Naive thymus-derived CD4-positive, alpha-beta T cell (primary cell): ENCODE measurements around the gene GSG1. TPM values are rescaled to one million over a fixed set of nuclear protein-coding genes. Genes with fewer than 3 reads are reported as not detected.
"Not testable (repeated sequence)": the region's sequence is repeated elsewhere in the genome, so short reads cannot be mapped to it uniquely, and the experiment has no call there.

Experiments
- ATAC-seq: fragments of 150-1000 bp; cut with Tn5 transposase; 2 replicates; pipeline ENCODE4 v1.10.0; 2021; ENCODE audit warnings: mild to moderate bottlenecking, moderate library complexity
- CTCF ChIA-PET: fragments of 350-600 bp; sonication (Branson Sonifier 250); formaldehyde crosslinking; loops from one replicate; lab custom pipeline; 2021; ENCODE audit warnings: antibody characterized with exemption; lab: Charles Lee
- POLR2A ChIA-PET: fragments of 350-600 bp; sonication (Branson Sonifier 250); formaldehyde crosslinking; loops from one replicate; lab custom pipeline; 2021; ENCODE audit warnings: antibody characterized with exemption, inconsistent platforms; lab: Charles Lee
- DNase-seq, 9 donors: peaks; one replicate each; pipeline versions ENCODE4 v3.0.0 to v3.0.0-alpha.2; 2020 to 2022; ENCODE audit warnings: mixed read lengths in 1 of 9
- H3K27ac ChIP-seq: one replicate; pipeline ENCODE4 v1.7.0; 2013; ENCODE audit warnings: mild to moderate bottlenecking, low read depth, low read length, moderate library complexity
- H3K27me3 ChIP-seq, 2 donors: one replicate each; pipeline ENCODE4 v1.7.0; 2013; ENCODE audit warnings: low read length in 2 of 2, mild to moderate bottlenecking in 2 of 2, moderate library complexity in 2 of 2; ENCODE audit not compliant: control insufficient read depth in 2 of 2, insufficient read depth in 2 of 2
- H3K36me3 ChIP-seq, 3 experiments: 1 replicate in 2 of 3; 2 replicates in 1 of 3; pipeline ENCODE4 v1.7.0; 2013; ENCODE audit warnings: low read length in 3 of 3, mild to moderate bottlenecking in 3 of 3, moderate library complexity in 1 of 3; ENCODE audit not compliant: insufficient read depth in 3 of 3, control insufficient read depth in 2 of 3
- H3K4me1 ChIP-seq, 2 donors: one replicate each; pipeline ENCODE4 v1.7.0; 2013; ENCODE audit warnings: low read length in 2 of 2, mild to moderate bottlenecking in 2 of 2, moderate library complexity in 1 of 2; ENCODE audit not compliant: control insufficient read depth in 2 of 2, insufficient read depth in 2 of 2
- H3K4me3 ChIP-seq: 2 replicates; pipeline ENCODE4 v1.7.0; 2013; ENCODE audit warnings: mild to moderate bottlenecking, low read length
- H3K9me3 ChIP-seq, 3 experiments: 1 replicate in 2 of 3; 2 replicates in 1 of 3; pipeline ENCODE4 v1.7.0; 2013; ENCODE audit warnings: low read length in 3 of 3; ENCODE audit not compliant: control insufficient read depth in 2 of 3
- H3K27ac Mint-ChIP-seq, 9 donors: one replicate each; pipeline ENCODE4 v1.8.0; 2020 to 2022; ENCODE audit warnings: mixed read lengths in 9 of 9, mild to moderate bottlenecking in 8 of 9, moderate library complexity in 5 of 9, inconsistent platforms in 2 of 9
- H3K27me3 Mint-ChIP-seq, 5 donors: one replicate each; pipeline ENCODE4 v1.8.0; 2021 to 2022; ENCODE audit warnings: mixed read lengths in 5 of 5, mild to moderate bottlenecking in 1 of 5
- H3K36me3 Mint-ChIP-seq, 5 donors: one replicate each; pipeline ENCODE4 v1.8.0; 2020 to 2022; ENCODE audit warnings: mixed read lengths in 5 of 5, mild to moderate bottlenecking in 3 of 5, inconsistent platforms in 1 of 5
- H3K4me1 Mint-ChIP-seq, 7 donors: one replicate each; pipeline ENCODE4 v1.8.0; 2020 to 2022; ENCODE audit warnings: mixed read lengths in 7 of 7, mild to moderate bottlenecking in 3 of 7, inconsistent platforms in 1 of 7
- H3K4me3 Mint-ChIP-seq, 10 donors: one replicate each; pipeline ENCODE4 v1.8.0; 2020 to 2022; ENCODE audit warnings: mild to moderate bottlenecking in 10 of 10, mixed read lengths in 10 of 10, moderate library complexity in 6 of 10, inconsistent platforms in 2 of 10
- H3K9me3 Mint-ChIP-seq, 11 donors: one replicate each; pipeline ENCODE4 v1.8.0; 2020 to 2022; ENCODE audit warnings: mixed read lengths in 11 of 11, mild to moderate bottlenecking in 4 of 11, inconsistent platforms in 1 of 11, moderate library complexity in 1 of 11
- intact Hi-C, 2 donors: fragments of 100-400 bp; cut with micrococcal nuclease; formaldehyde crosslinking; loops; one replicate each; pipeline ENCODE4 v1.15.1; 2023
- polyA plus RNA-seq, 2 donors: library from polyadenylated mRNA; unstranded; fragments of 300-500 nt; fragmentation: Illumina TruSeq; gene quantifications; one replicate each; pipeline ENCODE4 v1.2.3, GENCODE V29; 2021
- total RNA-seq, 6 experiments: library from RNA in 5 of 6; stranded (reverse) in 5 of 6; gene quantifications; 1 replicate in 5 of 6; 2 replicates in 1 of 6; pipeline ENCODE4 v1.2.3 and lab custom pipeline; 2021 to 2026

GSG1 gene
- total and polyA plus RNA-seq, 7 experiments from 2014 or later = not detected

DNA sequence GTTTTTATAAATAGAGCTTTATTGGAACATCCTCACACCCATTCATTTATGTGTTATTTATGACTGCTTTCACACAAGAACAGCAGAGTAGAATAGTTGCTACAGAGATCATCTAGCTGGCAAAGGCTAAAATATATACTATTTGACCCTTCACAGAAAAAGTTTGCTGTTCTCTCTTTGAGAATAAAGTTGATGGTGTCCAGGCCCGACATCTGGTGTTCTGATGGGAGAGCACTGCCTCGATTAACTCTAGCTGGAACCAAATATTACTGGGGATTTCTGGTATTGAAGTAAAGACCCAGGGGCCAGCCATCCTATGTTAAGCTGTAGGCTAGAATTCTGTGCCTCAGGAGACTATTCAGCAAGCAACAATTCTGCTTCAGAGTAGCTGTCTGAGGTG lies 37.5 kb downstream of the GSG1 start:
- DNase-seq (no peak), ATAC-seq (no peak)
- intact Hi-C loops = no loop called here
- H3K27me3 ChIP-seq = no peaks in the 10 kb centered on the region
- H3K4me1 ChIP-seq = no peaks in the 10 kb centered on the region
- peaks cover 0 to 38% (median 0%) of the 10 kb centered on the region in 3 experiments for H3K36me3 ChIP-seq
- Mint-ChIP-seq H3K27ac (no peak overlapping the region), H3K36me3 (peaks cover 0 to 69% (median 31%) of the 10 kb centered on the region in 5 donors), H3K9me3 (no peaks in the 10 kb centered on the region), H3K4me1 (peaks cover 0 to 7% (median 0%) of the 10 kb centered on the region in 7 donors), H3K4me3 (no peak overlapping the region), H3K27me3 (no peaks in the 10 kb centered on the region)
- H3K27ac ChIP-seq = no peak overlapping the region
- H3K4me3 ChIP-seq = no peak overlapping the region
- POLR2A ChIA-PET = no interaction called here
- no peaks in the 10 kb centered on the region for H3K9me3 ChIP-seq
- CTCF ChIA-PET = no interaction called here

GRCh38 chr12:13062669-13063068 lies 40.8 kb downstream of the GSG1 start:
- H3K4me1 Mint-ChIP-seq = peaks cover 0 to 7% (median 0%) of the 10 kb centered on the region in 7 donors
- no peaks in the 10 kb centered on the region for H3K4me1 ChIP-seq
- no peak overlapping the region for H3K27ac Mint-ChIP-seq
- no peaks in the 10 kb centered on the region for H3K9me3 ChIP-seq
- intact Hi-C loops = no loop called here
- no peak for ATAC-seq
- no peak overlapping the region for H3K27ac ChIP-seq
- POLR2A ChIA-PET = interaction anchor here (0.7 kb wide), 1 partner anchor 17 kb away, joined by 3 read pairs; no protein-coding TSS in a partner anchor
- peaks cover 0 to 76% (median 46%) of the 10 kb centered on the region in 5 donors for H3K36me3 Mint-ChIP-seq
- CTCF ChIA-PET = no interaction called here
- H3K4me3 ChIP-seq = no peak overlapping the region
- peaks cover 0 to 35% (median 0%) of the 10 kb centered on the region in 3 experiments for H3K36me3 ChIP-seq
- no peaks in the 10 kb centered on the region for H3K27me3 ChIP-seq
- H3K4me3 Mint-ChIP-seq = no peak overlapping the region
- no peak for DNase-seq
- no peaks in the 10 kb centered on the region for H3K9me3 Mint-ChIP-seq
- no peaks in the 10 kb centered on the region for H3K27me3 Mint-ChIP-seq

DNA sequence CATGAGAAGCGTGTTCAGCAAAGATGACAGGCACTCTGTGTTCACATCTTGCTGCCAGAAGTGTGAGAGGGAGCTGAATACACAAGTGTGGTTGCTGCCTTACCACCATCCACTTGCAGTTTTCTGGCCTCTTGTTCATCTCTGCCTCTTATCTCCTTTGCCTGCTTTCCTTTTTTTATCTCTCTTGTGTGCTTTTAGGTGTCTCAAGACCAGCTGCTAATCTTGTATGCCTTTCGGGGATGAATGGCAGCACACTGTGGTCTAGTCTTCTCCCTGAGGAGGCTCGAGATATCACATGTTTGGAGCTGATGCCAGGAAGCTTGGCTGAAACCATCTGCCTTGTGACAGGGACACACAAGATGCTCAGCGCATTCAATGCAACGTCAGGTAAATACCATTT lies 42.1 kb downstream of the GSG1 start:
- Histone ChIP-seq H3K4me3 (no peak overlapping the region), H3K9me3 (no peaks in the 10 kb centered on the region), H3K36me3 (peaks cover 0 to 28% (median 0%) of the 10 kb centered on the region in 3 experiments), H3K4me1 (no peaks in the 10 kb centered on the region), H3K27ac (no peak overlapping the region), H3K27me3 (no peaks in the 10 kb centered on the region)
- Mint-ChIP-seq H3K27me3 (no peaks in the 10 kb centered on the region), H3K27ac (no peak overlapping the region), H3K4me1 (no peaks in the 10 kb centered on the region), H3K9me3 (no peaks in the 10 kb centered on the region), H3K4me3 (no peak overlapping the region), H3K36me3 (peaks cover 0 to 67% (median 39%) of the 10 kb centered on the region in 5 donors)
- ChIA-PET POLR2A (no interaction called here), CTCF (no interaction called here)
- intact Hi-C loops = no loop called here
- ATAC-seq (no peak), DNase-seq (no peak)

GRCh38 chr12:13060581-13060980 lies 42.9 kb downstream of the GSG1 start:
- H3K36me3 ChIP-seq = peaks cover 0 to 27% (median 0%) of the 10 kb centered on the region in 3 experiments
- no peak overlapping the region for H3K4me3 ChIP-seq
- Mint-ChIP-seq H3K27me3 (no peaks in the 10 kb centered on the region), H3K36me3 (peaks cover 2 to 66% (median 40%) of the 10 kb centered on the region in 5 donors), H3K4me3 (no peak overlapping the region), H3K4me1 (no peaks in the 10 kb centered on the region), H3K27ac (no peak overlapping the region), H3K9me3 (no peaks in the 10 kb centered on the region)
- DNase-seq (no peak), ATAC-seq (no peak)
- CTCF ChIA-PET = no interaction called here
- H3K27ac ChIP-seq = no peak overlapping the region
- POLR2A ChIA-PET = interaction anchor here (0.6 kb wide), 1 partner anchor 1708 kb away, joined by 3 read pairs; no protein-coding TSS in a partner anchor
- intact Hi-C loops = no loop called here
- H3K4me1 ChIP-seq = no peaks in the 10 kb centered on the region
- no peaks in the 10 kb centered on the region for H3K27me3 ChIP-seq
- H3K9me3 ChIP-seq = no peaks in the 10 kb centered on the region

DNA sequence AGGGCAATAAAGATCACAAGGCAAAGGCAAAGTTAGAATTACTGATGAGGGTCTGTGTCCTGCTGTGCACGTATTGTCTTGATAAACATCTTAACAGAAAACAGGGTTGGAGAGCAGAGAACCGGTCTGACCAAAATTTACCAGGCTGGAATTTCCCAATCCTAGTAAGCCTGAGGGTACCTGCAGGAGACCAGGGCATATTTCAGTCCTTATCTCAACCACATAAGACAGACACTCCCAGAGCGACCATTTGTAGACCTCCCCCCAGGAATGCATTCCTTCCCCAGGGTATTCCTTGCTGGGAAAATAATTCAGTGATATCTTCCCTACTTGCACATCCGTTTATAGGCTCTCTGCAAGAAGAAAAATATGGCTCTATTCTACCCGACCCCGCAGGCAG lies 49.9 kb downstream of the GSG1 start:
- ATAC-seq, H3K36me3 ChIP-seq, H3K4me3 Mint-ChIP-seq, H3K27ac Mint-ChIP-seq, H3K27me3 ChIP-seq, H3K9me3 ChIP-seq, intact Hi-C loops, H3K27me3 Mint-ChIP-seq, H3K4me1 ChIP-seq, H3K4me3 ChIP-seq, POLR2A ChIA-PET, H3K27ac ChIP-seq, CTCF ChIA-PET, DNase-seq: not testable (repeated sequence)
- H3K9me3 Mint-ChIP-seq = peaks cover 0 to 10% (median 7%) of the 10 kb centered on the region in 11 donors
- H3K4me1 Mint-ChIP-seq = peaks cover 0 to 11% (median 0%) of the 10 kb centered on the region in 7 donors
- peaks cover 10 to 36% (median 25%) of the 10 kb centered on the region in 5 donors for H3K36me3 Mint-ChIP-seq

DNA sequence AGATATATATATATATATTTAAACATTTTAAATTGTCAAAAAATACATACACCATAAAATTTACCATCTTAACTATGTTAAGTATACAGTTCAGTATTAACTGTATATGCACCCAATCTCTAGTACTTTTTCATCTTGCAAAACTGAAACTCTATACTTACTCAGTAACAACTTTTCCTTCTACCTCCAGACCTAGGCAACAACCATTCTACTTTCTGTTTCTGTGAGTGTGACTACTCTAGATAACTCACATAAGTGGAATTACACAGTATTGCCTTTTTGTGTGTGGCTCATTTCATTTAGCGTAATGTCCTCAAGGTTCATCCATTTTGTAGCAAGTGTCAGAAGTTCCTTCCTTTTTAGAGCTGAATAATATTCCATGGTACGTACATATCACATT lies 51.0 kb downstream of the GSG1 start:
- Histone ChIP-seq H3K4me3 (no peak overlapping the region), H3K27ac (no peak overlapping the region), H3K27me3 (no peaks in the 10 kb centered on the region), H3K36me3 (no peaks in the 10 kb centered on the region), H3K4me1 (no peaks in the 10 kb centered on the region), H3K9me3 (no peaks in the 10 kb centered on the region)
- Mint-ChIP-seq H3K9me3 (peaks cover 0 to 10% (median 7%) of the 10 kb centered on the region in 11 donors), H3K27me3 (no peaks in the 10 kb centered on the region), H3K36me3 (peaks cover 5 to 28% (median 17%) of the 10 kb centered on the region in 5 donors), H3K4me3 (no peak overlapping the region), H3K4me1 (peaks cover 0 to 11% (median 0%) of the 10 kb centered on the region in 7 donors), H3K27ac (no peak overlapping the region)
- DNase-seq = no peak
- no peak for ATAC-seq
- intact Hi-C loops = no loop called here
- ChIA-PET CTCF (interaction anchor here (0.6 kb wide), 1 partner anchor 206 kb away, joined by 3 read pairs; no protein-coding TSS in a partner anchor), POLR2A (no interaction called here)

DNA sequence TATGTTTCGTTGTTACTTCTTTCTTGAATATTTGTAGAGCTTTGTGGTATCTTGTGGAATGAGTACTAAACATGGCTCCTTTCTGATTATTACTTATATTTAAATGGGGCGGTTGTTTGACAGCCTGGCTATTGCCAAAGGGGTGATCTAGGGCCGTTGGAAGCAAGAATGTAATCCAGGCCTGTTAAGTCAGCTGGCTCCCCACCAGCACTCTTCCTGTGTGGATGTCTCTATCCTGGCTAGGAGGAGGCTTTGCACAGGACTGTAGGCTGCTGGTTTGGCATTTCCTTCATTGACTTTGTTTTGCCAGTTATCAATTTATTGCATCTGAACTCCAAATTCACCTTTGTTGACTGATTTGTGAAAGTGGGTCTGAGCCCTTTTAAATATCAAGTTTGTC lies 53.7 kb downstream of the GSG1 start:
- CTCF ChIA-PET = no interaction called here
- peaks cover 4 to 20% (median 13%) of the 10 kb centered on the region in 7 donors for H3K4me1 Mint-ChIP-seq
- ATAC-seq = no peak
- no peak overlapping the region for H3K4me3 Mint-ChIP-seq
- H3K9me3 ChIP-seq = no peaks in the 10 kb centered on the region
- H3K9me3 Mint-ChIP-seq = peaks cover 0 to 10% (median 7%) of the 10 kb centered on the region in 11 donors
- intact Hi-C loops = no loop called here
- no peak for DNase-seq
- no peaks in the 10 kb centered on the region for H3K27me3 Mint-ChIP-seq
- POLR2A ChIA-PET = no interaction called here
- H3K27ac Mint-ChIP-seq = no peak overlapping the region
- peaks cover 0 to 5% of the 10 kb centered on the region in 2 donors for H3K4me1 ChIP-seq
- H3K4me3 ChIP-seq = no peak overlapping the region
- H3K36me3 Mint-ChIP-seq = peaks cover 0 to 14% (median 7%) of the 10 kb centered on the region in 5 donors
- H3K27ac ChIP-seq = no peak overlapping the region
- H3K36me3 ChIP-seq = no peaks in the 10 kb centered on the region
- no peaks in the 10 kb centered on the region for H3K27me3 ChIP-seq
